Measurements from ENCODE around the gene GNAS.
A peak's percentile ranks its signal among the peaks of the same experiment; 100 is the strongest.
"Not testable (repeated sequence)": the region's sequence is repeated elsewhere in the genome, so short reads cannot be mapped to it uniquely, and the experiment has no call there.

Gene GNAS

GRCh38 chr20:58828804-58829203 lies 23.7 kb upstream of the GNAS start:
- not testable (repeated sequence) for DNase-seq

- no peak for DNase-seq
These were observed 23.0 kb upstream of the GNAS start for GRCh38 chr20:58829531-58829941.

GRCh38 chr20:58832457-58832856 lies 20.1 kb upstream of the GNAS start:
- no peak for DNase-seq

- no peak for DNase-seq
These were observed 18.6 kb upstream of the GNAS start for GRCh38 chr20:58833921-58834320.

DNA sequence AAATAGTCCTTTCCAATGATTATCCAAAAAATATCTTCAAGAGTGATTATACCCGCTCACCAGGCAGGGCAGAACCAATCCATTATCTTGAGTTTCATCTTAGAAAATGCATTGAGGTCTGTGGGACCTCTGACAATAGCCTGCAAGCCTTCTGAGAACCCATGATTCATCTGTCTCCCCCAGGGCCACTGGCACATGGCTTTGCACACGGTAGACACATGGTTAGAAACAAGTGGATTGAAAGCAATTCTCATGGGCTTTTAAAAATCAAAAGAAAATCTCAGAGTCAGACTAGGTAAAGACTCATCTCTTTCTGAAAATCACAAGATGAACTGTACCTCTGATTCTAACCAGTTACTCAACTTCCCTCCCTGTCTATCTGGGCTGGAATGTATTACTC lies 17.3 kb upstream of the GNAS start:
- DNase-seq, result no peak

- DNase-seq, result no peak
These were observed 15.8 kb upstream of the GNAS start for GRCh38 chr20:58836616-58837204.

GRCh38 chr20:58837717-58838116 lies 14.8 kb upstream of the GNAS start:
- peak in 1 of 5 donors; percentile 15 for DNase-seq

DNA sequence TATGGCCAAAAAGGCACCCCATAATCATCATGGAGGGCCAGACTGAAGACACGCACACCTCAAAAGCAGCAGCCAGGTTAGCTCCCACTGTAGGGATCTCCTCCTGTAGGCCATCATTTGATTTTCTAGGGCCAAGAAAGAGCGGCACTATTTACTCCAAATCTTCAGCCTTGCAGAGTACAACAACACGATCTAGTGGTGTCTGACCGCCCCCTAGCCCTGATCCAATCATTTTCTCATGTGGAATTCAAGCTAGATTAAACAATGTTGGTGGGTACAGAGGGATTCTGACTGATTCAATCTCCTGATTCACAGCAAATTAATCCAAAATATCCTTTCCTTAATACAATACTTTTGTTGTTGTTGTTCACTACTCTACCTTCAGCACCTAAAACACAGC lies 14.3 kb upstream of the GNAS start:
- DNase-seq, result no peak

DNA sequence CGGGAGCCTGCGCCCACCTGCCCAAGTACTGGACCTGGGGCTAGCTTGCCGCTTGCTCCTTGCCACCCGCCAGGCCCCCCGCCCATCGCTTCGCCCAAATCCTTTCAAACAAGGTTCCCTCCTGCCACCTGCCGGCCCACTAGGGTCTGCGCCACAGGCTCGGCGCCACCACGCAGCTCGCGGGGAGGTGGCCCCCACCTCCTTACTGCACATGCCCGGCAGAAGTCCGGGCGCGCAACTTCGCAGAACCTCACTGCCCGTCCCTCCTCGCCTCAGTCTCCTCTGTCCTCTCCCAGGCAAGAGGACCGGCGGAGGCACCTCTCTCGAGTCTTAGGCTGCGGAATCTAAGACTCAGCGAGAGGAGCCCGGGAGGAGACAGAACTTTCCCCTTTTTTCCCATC lies 13.0 kb upstream of the GNAS start:
- peak in 3 of 5 donors; percentile 23 to 29 (median 26) for DNase-seq

- DNase-seq, result no peak
These were observed 12.3 kb upstream of the GNAS start for GRCh38 chr20:58839991-58840747.

DNA sequence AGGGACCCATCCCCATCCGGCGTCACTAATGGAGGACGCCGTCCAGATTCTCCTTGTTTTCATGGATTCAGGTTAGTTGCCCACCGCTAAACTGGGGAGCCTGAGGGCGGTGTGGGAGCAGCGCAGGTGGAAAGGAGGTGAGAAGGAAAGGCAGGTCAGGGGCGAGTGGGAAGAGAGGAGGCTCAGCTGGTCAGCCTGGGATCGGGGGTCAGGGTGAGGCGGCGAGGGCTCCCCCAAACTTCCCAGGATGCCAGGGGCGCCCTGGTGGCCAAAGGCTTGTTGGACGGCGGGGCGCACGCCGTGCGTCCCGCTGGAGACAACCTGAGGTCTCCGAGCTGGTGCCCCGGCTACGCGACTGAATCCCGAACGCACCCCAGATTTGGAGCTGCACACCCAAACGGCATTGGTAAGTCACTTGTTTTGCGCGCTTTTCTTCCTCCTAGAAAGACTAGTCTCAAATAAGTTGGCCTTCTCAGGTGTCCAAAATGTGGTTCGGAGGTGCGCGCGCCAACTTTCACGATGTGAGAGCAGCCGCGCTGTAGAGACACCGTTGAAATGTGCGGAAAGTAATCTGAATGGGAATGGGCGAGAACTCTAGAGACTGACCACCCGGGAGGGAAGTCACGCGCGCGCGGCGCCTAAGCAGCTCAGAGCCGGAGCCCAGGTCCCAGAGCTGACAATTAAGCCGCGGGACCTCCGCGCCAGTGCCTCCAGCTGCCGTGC lies 11.5 kb upstream of the GNAS start:
- DNase-seq, result no peak

DNA sequence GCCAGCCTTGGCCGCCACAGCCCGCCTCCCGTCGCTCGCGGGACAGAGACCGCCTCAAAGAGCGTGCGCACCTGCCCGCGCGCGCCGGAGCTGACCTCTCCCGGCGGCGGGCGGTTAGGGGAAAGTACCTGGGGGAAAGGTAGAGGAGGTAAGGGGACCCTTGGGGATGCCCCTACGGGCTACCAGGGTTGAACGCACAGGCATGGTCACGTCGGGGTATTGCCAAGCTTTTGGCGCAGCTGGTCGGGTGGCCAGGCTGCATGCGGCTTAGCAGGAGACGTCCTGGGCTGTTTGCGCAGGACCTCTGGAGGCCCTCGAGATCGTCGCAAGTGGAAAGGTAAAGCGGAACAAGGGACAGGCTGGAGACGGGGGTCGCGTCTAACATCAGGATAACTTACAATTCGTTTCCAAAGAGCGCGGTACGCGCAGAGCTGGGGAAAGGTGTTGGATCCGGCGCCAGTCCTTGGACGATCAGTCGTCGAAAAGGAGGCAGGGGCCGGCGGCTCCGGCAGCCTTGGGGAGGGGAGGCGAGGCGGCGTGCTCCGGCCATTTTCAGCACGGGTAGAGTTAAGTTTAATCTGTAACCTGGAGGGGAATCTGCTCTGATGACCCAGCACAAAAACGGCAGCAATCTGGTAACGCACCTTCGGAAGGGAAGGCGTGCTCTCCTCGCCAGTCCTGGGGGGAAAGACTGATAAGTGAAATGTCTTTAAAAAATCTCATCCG lies 10.8 kb upstream of the GNAS start:
- DNase-seq, result no peak

GRCh38 chr20:58842276-58842675 lies 10.2 kb upstream of the GNAS start:
- DNase-seq, result no peak

DNA sequence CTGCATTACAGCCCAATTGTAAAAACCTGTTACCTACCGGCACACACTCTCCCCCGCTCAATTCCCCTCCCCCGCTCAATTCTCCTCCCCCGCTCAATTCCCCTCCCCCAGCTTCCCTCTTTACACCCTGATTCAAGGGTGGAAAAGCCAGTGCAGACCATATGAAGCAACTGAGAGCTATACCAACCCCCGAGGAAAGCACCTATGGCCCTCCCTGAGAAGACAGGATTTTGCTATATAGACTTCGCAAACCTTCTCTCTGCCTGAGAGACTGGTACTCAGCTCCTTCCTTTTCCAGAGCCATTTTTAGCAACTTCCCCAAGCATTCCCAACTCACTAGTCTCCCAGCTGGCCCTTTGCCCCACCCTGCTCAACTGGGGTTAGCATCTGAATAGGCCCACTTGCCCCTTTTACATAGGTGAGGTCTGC lies 9.4 kb upstream of the GNAS start:
- no peak for DNase-seq

DNA sequence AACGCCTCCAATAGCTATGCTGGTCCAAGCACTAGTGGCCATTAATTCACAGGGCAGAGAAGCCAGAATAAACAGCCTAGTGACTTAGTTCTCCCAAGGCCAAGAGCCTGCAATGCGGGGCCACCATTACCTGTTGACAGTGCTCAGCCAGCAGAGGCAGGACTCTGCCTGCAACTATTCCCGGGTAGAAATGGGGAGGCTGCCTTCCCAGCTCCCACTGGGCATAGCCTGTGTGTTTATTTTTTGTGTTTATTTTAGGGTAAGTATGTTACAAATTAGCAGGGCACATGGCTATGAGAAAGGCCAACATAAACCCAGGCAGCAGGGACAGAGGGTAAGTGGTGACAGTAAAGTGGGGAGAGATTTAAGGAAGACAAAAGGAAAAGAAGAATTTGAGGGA lies 6.8 kb upstream of the GNAS start:
- no peak for DNase-seq

GRCh38 chr20:58847463-58847862 lies 5.1 kb upstream of the GNAS start:
- DNase-seq, result no peak

DNA sequence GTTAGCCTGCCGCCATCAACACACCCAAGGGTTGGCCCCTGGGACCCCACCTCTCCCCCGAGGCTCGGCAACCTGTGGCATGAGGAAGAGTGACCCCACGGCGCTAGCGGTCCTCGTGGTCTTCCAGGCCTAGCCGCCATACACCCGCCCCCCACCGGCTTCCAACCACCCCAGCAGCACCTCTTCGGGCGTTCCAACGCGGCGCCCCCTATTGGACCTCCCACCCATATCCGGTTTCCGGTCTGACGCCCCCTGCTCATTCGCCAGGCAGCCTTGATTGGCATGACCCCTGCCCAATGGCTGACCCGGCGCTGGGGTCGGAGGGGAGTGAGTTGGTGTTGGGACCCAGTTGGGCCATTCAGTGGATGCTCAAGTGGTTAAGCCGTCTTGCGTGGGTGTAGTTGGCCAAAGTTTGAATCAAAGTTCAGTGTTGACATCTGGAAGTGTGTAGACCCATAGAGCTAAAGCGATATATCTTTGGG lies 1.8 kb upstream of the GNAS start, which contains the start of gene GNAS-AS1:
TSS of gene GNAS-AS1 (minus strand) at position 210 of the 482 bp plus-strand sequence.
- DNase-seq, result peak; percentile 46 to 80 (median 64)

DNA sequence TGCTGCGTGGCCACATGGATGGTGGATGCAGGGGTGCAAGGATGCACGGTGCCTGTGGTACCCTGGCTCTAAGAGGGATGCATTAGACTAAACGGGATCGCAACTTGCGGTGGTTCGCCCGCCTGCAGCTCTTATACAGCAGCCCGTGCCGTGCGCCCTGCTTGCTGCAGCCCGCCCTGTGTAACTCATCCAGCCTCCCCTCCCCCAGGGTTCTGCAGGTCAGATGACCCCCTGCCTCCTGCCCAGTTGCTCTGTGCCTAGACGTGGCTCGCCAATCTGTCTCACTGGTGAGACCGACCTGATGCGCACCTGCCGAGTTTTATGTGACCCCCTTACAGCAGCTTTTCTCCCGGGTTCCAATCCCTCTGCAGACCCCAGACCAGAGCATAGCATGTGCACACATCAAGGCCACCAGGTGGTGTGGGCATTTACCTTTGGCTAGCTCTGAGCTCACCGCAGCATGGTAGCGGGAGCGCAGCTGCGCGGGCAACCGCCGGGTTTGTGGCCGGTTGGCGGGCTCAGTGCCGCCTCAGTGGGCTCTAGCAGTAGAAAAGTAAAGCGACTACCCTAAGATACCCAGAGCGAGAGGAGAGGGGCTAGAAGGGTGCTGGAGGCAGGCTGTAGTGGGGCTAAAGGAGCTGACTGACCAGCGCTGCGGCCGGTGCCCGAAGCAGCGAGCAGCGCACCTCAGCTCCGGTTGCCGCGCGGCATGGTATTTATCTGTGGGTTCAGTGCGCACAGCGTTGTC lies 1.1 kb upstream of the GNAS start:
- no peak for DNase-seq

DNA sequence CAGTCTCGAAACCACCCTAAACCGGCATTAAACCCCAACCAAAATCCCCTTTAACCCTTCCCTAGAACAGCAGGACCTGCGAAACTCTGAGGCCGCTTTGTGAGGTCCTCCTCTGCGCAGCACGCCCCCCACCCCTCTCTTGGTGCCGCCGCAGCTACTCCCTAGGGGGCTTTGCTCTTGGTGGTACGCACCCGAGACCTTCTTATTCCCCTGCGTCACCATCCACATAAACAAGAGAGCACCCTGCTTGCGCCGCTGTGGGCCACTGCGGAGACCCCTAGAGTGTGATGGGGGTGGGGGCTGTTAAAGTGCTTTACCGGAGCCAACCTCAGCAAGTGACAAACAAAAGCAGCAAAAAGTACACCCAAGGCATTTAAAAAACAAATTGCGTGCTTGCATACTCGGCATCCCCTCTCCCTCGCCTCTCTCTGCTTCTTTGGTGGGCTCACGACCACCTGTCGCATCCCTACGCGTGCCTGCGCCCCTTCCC lies 502 bp upstream of the GNAS start:
- DNase-seq, result no peak

- DNase-seq, result no peak
These were observed 950 bp downstream of the GNAS start for GRCh38 chr20:58853466-58853865.

GRCh38 chr20:58853976-58854637 lies 1.6 kb downstream of the GNAS start:
- DNase-seq, result no peak

Data from T-helper 1 cell (primary cell).